CD4-positive, alpha-beta T cell treated with Interleukin-4 for 1 hour (primary cell): ENCODE data around the gene NUP54.

Source experiments
- DNase-seq, 2 donors: peaks; one replicate each; pipeline ENCODE4 v3.0.0-alpha.2; 2020 to 2022

NUP54 gene, protein sequence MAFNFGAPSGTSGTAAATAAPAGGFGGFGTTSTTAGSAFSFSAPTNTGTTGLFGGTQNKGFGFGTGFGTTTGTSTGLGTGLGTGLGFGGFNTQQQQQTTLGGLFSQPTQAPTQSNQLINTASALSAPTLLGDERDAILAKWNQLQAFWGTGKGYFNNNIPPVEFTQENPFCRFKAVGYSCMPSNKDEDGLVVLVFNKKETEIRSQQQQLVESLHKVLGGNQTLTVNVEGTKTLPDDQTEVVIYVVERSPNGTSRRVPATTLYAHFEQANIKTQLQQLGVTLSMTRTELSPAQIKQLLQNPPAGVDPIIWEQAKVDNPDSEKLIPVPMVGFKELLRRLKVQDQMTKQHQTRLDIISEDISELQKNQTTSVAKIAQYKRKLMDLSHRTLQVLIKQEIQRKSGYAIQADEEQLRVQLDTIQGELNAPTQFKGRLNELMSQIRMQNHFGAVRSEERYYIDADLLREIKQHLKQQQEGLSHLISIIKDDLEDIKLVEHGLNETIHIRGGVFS

DNA sequence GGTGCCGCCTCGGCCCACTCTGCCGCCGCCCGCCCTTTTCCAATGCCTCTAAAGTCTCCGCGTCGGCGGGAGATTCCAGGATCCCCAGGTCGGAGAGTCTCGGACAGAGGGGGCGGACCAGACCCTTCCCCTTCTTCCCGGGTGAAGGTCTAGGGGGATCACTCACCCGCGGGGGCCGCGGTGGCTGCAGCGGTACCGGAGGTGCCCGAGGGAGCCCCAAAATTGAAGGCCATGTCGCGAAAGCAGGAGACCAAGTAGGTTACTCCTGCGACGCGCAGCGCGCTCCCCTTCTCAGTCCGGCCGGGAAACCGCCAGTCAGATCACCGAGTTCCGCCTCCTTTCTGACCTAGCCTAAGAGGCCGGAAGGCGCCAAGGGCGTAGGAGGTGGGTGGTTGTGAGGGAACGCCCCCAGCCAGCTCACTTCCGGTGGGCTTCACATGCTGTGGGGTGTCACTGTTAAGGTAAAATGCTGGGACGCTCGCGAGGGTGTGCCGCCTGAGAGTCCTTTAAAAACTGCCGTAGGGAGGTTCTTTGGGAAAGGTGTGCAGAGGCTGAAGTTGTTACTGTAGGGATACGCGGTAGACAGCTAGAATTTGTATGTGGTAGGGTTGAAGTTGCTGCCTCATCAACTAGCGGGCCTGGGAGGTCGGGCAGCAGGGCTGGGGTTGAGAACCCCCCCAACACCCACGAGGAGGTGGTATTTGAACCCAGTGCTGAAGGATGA, at the start of gene NUP54:
TSS of gene NUP54 (minus strand) at position 256 of the 724 bp plus-strand sequence. CDS start at position 233, 23 bp downstream.
- peak; percentile 95 to 96 for DNase-seq

DNA sequence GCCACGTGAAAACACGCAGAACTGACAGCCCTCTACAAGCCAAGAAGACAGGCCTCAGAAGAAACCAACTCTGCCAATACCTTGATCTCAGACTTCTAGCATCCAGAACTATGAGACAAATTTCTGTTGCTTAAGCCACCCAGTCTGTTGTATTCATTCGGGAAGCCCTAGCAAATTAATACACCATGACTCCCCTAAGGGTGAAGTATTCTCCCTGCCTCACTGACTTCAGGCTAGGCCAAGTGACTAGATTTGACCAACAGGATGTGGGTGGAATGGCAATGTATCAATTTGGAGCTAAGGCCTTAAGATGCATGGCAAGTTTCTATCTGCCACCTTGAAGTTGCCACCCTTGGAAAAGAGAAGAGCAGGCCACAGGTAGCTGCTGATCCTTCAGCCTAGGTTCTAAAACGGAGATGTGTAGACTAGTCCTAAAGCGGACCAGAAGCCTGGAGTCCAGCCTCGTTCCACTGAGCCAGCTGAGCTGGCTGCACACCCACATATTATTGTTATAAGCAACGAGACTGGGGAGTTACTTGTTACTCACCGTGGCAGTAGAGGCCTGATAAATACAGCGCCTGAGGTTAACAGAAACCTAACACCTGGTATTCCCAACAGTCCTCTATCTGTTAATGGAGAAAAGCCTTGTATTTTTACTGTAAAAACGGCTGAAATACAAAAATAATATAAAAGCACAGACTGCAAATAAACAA, 49.0 kb upstream of the NUP54 start:
- no peak for DNase-seq

GRCh38 chr4:76196376-76196775, 48.2 kb upstream of the NUP54 start:
- no peak for DNase-seq

DNA sequence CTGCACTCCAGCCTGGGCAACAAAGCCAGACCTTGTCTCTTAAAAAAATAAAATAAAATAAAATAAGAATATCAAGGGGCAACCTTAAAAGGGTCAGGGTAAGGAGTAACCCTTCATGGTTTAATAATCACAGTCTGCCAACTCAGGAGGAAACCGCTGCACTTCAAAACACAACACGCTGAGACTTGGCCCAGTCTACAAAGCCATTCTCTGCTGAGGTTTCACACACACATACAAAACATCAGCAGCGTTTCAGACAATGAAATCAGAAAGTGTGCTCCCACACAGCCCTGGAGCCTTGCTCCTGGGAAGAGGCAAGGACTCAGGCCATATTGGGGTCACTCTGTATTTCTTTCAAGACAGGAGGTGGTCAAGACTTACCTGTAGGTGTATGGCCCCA, 47.1 kb upstream of the NUP54 start:
- no peak for DNase-seq

- DNase-seq: no peak
Measured at GRCh38 chr4:76194325-76194724, 46.1 kb upstream of the NUP54 start.

DNA sequence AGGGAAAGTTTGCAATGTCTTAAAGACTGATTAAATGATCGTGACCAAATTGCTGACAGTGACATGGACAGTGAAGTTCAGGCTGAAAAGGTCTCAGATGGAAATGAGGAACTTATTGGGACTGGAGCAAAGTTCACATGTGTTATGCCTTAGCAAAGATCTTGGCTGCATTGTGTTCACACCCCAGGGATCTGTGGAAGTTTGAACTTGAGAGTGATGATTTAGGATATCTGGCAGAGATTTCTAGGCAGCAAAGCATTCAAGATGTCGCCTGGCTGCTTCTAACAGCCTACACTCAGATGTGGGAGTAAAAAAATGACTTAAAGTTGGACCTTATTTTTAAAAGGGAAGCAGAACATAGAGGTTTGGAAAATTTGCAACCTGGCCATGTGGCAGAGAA, 44.0 kb upstream of the NUP54 start:
- no peak for DNase-seq

- DNase-seq: no peak
Measured at GRCh38 chr4:76188557-76188956, 40.4 kb upstream of the NUP54 start.

DNA sequence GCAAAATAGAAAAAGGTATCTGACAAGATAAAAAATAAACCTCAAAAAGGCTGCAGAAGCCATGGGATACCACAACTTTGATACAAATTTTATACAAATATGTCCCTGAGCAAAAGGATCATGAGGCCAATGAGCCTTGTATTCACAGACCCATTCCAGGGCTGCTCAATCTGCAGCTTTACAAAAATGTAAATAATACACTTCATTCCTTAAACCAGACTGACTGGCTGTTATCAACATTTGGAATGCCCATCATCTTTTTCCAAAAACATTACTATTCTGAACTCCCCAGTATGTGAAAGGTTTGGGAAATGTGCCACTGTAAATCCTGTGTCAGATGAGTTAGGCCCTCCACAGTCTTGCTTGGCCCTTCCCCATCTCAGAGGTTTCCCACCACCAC, 40.0 kb upstream of the NUP54 start:
- DNase-seq: no peak

DNA sequence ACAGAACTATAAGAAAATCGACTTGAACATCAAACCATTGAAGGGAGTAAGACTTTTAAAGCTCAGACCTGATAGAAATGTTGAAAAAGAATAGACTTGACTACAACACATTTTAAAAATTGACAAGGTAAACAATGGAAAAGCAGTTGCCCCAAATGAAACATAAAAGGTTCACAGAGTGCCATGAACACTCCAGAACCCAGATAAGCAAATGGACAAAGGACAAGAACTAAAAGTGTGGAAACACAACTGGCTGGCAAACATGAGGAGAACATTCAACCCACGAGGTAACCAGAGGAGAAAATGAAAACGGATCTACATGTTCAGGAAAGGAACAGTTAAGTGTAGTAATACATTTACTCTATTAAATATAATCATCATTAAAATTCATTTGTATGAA, 39.0 kb upstream of the NUP54 start:
- DNase-seq: no peak

DNA sequence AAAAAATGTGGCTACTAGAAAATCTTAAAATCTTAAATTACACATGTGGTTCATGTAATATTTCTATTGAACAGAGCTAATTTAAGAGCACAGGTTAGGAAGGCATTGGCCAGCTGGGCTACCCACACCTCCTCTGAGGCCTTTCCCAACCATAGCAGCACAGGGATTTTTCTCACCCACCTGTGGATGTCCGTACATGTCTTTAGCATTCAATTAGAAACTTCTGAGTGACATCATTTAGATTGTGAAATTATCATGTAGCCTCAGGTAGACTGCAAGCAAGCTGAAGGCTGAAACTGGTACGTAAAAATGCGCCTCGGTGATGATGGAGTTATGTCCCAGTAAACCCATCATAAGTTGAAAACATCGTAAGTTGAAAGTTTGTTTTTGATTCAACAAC, 34.3 kb upstream of the NUP54 start:
- DNase-seq: no peak

- DNase-seq: peak; percentile 77 to 78
Measured at GRCh38 chr4:76179398-76180318, 31.5 kb upstream of the NUP54 start.

GRCh38 chr4:76178296-76178695, 30.1 kb upstream of the NUP54 start:
- DNase-seq: no peak

DNA sequence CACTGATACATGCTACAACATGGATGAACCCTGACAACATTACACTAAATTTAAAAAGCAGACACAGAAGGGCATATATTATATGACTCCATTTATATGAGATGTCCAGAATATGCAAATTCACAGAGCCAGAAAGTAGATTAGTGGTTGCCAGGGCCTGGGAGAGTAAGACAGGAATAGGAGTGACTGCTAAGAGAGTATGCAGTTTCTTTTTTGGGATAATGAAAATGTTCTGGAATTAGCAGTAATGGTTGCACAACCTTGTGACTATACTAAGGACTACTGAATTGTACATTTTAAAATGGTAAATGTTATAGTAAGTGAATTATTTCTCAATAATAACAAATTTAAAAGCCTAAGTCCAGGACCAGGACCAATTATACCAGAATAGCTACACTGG, 29.5 kb upstream of the NUP54 start:
- no peak for DNase-seq

DNA sequence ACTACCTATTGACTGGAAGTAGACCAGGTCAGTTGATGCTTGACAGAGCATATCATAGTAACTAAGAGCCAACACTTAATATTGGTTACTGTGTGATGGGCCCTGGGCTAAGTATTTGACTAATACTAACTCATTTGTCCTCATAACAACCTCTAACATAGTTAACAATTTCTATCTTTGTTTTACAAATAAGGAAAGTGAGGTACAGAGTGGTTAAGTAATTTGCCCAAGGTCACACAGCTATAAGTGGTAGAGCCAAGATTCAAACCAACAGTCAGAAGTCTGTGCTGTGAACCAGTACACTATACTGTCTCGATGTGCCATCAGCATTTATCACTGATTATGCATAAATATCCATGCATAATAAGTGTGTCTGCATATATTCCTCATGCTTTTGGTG, 27.1 kb upstream of the NUP54 start:
- DNase-seq: no peak

- DNase-seq: no peak
Measured at GRCh38 chr4:76174216-76174615, 26.0 kb upstream of the NUP54 start.

DNA sequence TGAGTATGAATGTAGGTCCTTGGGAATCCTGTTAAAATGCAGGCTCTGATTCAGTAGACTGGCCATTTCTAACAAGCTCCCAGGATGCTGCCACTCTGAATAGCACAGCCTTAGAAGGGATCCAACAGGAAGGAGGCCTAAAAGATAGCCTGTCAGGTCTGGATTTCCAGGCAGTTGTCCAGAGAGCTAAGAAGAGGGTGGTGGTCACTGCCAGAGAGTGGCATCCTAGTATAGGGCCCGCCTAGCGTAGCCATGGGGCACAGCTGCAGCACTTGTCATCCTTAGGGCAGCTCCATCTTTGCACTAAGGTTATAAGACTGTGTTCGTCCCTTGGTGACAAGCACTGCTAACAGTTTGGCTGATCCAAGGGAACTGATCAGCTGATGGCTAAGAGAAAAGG, 20.5 kb upstream of the NUP54 start:
- no peak for DNase-seq

DNA sequence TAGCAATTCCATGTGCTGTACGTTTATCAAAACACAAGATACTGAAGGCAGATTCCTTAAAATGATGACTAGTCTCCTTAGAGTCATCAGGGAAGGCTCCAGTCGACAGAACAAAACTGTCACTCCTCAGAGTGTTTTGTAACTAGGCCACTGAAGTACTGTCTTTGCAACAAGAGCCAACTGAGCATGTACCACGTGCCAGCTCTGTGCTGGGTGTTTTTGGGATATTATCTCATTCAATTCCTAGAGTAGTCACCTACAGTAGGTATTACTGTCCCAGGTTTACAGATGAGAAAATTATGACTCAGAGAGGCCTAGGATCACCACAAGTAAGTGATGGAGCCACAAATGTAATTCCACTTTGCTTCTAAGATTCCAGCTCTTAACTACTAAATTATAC, 18.3 kb upstream of the NUP54 start:
- DNase-seq: no peak

DNA sequence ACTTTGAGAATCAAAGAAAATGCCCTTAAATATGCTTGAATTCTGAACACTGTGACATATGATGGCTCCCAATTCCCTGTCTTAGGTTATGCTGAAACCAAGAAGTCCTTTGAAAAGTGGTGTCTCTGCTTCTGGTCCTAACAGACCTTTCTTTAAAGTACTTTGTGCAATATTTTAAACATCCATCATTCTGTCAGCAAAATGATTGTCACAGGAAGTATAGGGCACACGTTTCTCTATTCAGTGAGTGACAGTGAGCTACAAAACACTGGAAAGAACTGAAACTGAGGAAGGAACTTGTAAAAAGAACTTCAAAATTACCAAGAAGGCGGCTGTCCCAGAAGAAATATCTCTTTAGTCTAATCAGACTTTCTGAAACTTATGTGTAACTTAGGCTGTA, 12.2 kb upstream of the NUP54 start:
- no peak for DNase-seq

GRCh38 chr4:76156635-76157034, 8.4 kb upstream of the NUP54 start:
- no peak for DNase-seq

DNA sequence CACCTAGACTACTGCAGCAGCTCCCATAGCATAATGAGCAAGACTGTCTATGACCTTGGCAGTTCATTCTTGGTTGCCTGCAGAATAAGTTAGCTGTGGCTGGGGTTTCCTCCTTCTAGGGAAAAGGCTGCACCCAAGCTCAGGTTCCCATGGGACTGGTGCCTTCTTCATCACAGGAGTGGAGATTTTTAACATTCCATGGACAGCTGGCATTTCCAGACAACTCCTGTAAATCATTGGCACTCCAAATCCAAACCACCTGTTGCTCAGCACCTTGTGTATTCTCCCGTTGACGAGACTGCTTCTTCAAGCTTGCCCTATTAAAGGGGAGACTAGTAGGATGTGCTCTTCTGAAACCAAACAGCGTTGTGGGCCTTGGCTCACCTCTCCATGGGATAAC, 7.8 kb upstream of the NUP54 start:
- DNase-seq: no peak

- DNase-seq: no peak
Measured at GRCh38 chr4:76153356-76153755, 5.2 kb upstream of the NUP54 start.

DNA sequence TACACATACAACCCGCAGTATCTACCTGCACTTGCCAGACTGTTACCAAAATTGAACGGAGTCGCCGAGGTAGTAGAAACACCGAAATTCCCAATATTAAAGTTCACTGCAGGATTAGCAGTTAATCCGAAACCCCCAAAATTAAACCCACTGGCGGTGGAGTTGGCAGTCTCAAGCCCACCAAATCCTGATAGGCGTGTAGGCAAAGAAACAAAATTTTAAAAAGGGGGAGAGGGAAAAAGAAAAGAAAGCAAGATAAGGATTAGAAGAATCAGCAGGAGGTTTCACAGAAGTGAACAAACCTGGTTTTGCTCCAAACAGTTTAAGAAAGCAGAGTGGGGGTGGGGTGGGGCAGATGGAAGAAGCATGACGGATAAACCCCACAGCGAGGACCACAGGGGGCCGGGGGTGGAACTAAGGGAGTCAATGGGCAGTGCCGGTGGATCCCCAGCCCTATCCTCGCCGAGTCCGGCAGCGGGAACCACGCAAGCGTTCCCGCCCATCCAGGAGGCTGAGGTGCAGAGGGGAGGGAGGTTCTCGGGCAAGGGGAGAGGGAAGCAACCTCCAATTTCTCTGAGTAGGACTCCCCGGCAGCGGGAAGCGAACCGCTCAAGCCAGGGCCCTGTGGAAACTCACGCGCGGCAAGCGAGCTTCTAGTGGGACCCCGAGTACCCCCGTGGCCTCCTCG, 599 bp downstream of the NUP54 start:
- DNase-seq: peak; percentile 28 to 47
